ENCODE measurements around the gene MAPK6.

DNA sequence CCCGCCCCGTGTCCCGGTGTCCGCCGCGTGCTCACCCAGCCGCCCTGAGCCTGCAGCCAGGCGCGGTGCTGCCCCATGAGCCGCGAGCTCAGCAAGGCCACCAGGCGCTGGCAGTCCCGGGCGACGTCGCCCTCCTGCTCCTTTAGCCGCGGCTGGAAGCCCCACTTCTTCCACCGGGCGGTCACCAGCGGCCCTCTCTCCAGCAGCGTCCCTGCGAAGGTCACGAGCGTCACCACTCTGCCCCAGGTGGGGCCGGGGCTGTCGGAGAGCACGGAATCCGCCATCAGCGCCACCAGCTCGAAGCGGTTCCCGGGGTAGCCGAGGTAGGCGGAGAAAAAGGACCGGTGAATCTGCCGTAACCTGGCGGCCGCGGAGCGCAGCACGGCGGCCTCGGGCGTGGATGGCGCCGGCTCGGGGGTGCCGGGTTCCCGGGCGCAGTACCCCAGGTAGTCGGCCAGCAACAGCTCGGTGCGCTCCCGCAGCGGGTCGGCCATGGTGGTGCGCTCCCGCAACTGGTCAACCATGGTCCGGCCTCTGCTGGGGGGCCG, 93.3 kb downstream of the MAPK6 start:
- TF ChIP-seq, protein P1, sequence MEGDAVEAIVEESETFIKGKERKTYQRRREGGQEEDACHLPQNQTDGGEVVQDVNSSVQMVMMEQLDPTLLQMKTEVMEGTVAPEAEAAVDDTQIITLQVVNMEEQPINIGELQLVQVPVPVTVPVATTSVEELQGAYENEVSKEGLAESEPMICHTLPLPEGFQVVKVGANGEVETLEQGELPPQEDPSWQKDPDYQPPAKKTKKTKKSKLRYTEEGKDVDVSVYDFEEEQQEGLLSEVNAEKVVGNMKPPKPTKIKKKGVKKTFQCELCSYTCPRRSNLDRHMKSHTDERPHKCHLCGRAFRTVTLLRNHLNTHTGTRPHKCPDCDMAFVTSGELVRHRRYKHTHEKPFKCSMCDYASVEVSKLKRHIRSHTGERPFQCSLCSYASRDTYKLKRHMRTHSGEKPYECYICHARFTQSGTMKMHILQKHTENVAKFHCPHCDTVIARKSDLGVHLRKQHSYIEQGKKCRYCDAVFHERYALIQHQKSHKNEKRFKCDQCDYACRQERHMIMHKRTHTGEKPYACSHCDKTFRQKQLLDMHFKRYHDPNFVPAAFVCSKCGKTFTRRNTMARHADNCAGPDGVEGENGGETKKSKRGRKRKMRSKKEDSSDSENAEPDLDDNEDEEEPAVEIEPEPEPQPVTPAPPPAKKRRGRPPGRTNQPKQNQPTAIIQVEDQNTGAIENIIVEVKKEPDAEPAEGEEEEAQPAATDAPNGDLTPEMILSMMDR (IDR thresholded peaks at IDR 0.05), result no peak
- TF ChIP-seq EZH2 (IDR thresholded peaks at IDR 0.05) (no peak), EZH2phosphoT487 (IDR thresholded peaks at IDR 0.05) (no peak)
